GM21360 (cell line): ENCODE data around the gene E2F8.
"Not testable (repeated sequence)": the region's sequence is repeated elsewhere in the genome, so short reads cannot be mapped to it uniquely, and the experiment has no call there.

Source experiments
- ATAC-seq: cut with Tn5 transposase; IDR thresholded peaks from one replicate; pipeline ENCODE4 v1.9.1; 2021; ENCODE audit warnings: mild to moderate bottlenecking, moderate library complexity; ENCODE audit not compliant: unreplicated experiment

E2F8 gene

GRCh38 chr11:19240420-19241259 lies at the start of gene E2F8:
Gene E2F8, minus strand, starts transcription at chr11:19240945. Its CDS starts 824 bp downstream, at chr11:19240121.
- peak; percentile 87 for ATAC-seq

- no peak for ATAC-seq
Measured at GRCh38 chr11:19290356-19290755, 49.6 kb upstream of the E2F8 start.

- no peak for ATAC-seq
Measured at GRCh38 chr11:19288256-19288655, 47.5 kb upstream of the E2F8 start.

GRCh38 chr11:19286411-19286810 lies 45.7 kb upstream of the E2F8 start:
- ATAC-seq: no peak

GRCh38 chr11:19284881-19285280 lies 44.1 kb upstream of the E2F8 start:
- ATAC-seq: no peak

- no peak for ATAC-seq
Measured at GRCh38 chr11:19283991-19284390, 43.2 kb upstream of the E2F8 start.

GRCh38 chr11:19281555-19281954 lies 40.8 kb upstream of the E2F8 start:
- no peak for ATAC-seq

GRCh38 chr11:19281041-19281440 lies 40.3 kb upstream of the E2F8 start:
- ATAC-seq: no peak

- no peak for ATAC-seq
Measured at GRCh38 chr11:19279451-19279850, 38.7 kb upstream of the E2F8 start.

- ATAC-seq: no peak
Measured at GRCh38 chr11:19276859-19277808, 36.4 kb upstream of the E2F8 start.

- ATAC-seq: no peak
Measured at GRCh38 chr11:19275496-19275895, 34.8 kb upstream of the E2F8 start.

GRCh38 chr11:19273219-19273618 lies 32.5 kb upstream of the E2F8 start:
- ATAC-seq: not testable (repeated sequence)

GRCh38 chr11:19268909-19269308 lies 28.2 kb upstream of the E2F8 start:
- no peak for ATAC-seq

- ATAC-seq: no peak
Measured at GRCh38 chr11:19267567-19267966, 26.8 kb upstream of the E2F8 start.

GRCh38 chr11:19263333-19263732 lies 22.6 kb upstream of the E2F8 start:
- ATAC-seq: no peak

GRCh38 chr11:19259487-19260345 lies 19.0 kb upstream of the E2F8 start:
- peak; percentile 59 for ATAC-seq

- no peak for ATAC-seq
Measured at GRCh38 chr11:19258641-19259230, 18.0 kb upstream of the E2F8 start.

GRCh38 chr11:19254441-19254840 lies 13.7 kb upstream of the E2F8 start:
- ATAC-seq: not testable (repeated sequence)

GRCh38 chr11:19253817-19254216 lies 13.1 kb upstream of the E2F8 start:
- no peak for ATAC-seq

GRCh38 chr11:19253153-19253745 lies 12.5 kb upstream of the E2F8 start:
- ATAC-seq: no peak
